Measurements from ENCODE around the gene FOXP2. TPM values are rescaled to one million over a fixed set of nuclear protein-coding genes. Genes with fewer than 3 reads are reported as not detected.

Gene FOXP2
- total and polyA plus RNA-seq, 2 of the 13 experiments (the other 11 are each of a cell fraction or from before 2014, with no cell fraction given), result 0.90 TPM; not detected in 1

DNA sequence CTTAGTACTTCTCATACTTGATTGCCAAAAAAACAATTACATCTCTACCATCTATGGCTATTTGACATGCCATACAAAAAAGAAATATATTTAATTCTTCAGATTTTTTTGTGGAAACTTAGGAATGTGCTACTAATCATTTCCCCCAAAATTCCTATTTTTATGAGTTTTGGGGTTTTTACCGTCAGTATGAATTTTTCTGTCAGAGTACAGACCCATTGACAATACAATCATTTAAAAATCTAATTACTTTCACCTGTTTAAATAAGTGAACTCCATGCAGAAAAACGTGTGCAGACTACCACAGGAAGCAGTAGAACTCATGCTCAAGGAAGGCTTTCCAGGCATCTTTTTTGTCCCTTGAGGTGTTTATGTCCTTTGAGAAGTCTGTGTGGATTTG is 48.8 kb upstream of the FOXP2 start:
- in situ Hi-C loops (cut with HindIII; ENCODE audit: extremely low pct_ligation_motif_present, low pct_unique_long_range_greater_than_20kb), result no loop called here
- CTCF ChIA-PET (ENCODE audit: low intra/inter-chr PET ratio, low total read pairs), result no interaction called here
- H3K27me3 ChIP-seq (ENCODE audit: control insufficient read depth in 1 of 2, insufficient read depth in 2 of 2, low read length in 2 of 2), result no peaks in the 10 kb centered on the region

More for the DNA sequence above, 48.8 kb upstream of the FOXP2 start:
- no peak for DNase-seq (ENCODE audit: low spot score)
- no TSS peak for BruUV-seq (replicated peaks)
- Histone ChIP-seq H3K79me2 (ENCODE audit: insufficient read depth, low read length) (no peaks in the 10 kb centered on the region), H3K4me1 (ENCODE audit: insufficient read depth, low read length) (no peaks in the 10 kb centered on the region), H3K9ac (ENCODE audit: insufficient read depth, low read depth, low read length) (no peak overlapping the region), H3K4me3 (replicated peaks in 1 of 3; ENCODE audit: insufficient read depth in 1 of 3, low read depth in 2 of 3, low read length in 3 of 3) (no peak overlapping the region), H3K4me2 (ENCODE audit: low read depth, low read length) (no peak overlapping the region), H3K27ac (ENCODE audit: extremely low read length, insufficient read depth, low read length) (no peak overlapping the region), H2AFZ (ENCODE audit: low read length) (no peak overlapping the region), H3K36me3 (replicated peaks in 1 of 2; ENCODE audit: control insufficient read depth in 1 of 2, insufficient read depth in 2 of 2, low read length in 2 of 2) (no peaks in the 10 kb centered on the region), H3K9me3 (ENCODE audit: low read length) (no peaks in the 10 kb centered on the region), H4K20me1 (ENCODE audit: insufficient read depth, low read length) (no peaks in the 10 kb centered on the region)
- no peak for ATAC-seq
- TF ChIP-seq STAG1 (CRISPR knock-in tag; IDR thresholded peaks at IDR 0.05), result no peak
- no peak for TF ChIP-seq SMAD9 (CRISPR knock-in tag; IDR thresholded peaks at IDR 0.05)
- no peak for TF ChIP-seq MBD4 (IDR thresholded peaks at IDR 0.05; ENCODE audit: borderline replicate concordance, low read length)
- TF ChIP-seq, protein P1, sequence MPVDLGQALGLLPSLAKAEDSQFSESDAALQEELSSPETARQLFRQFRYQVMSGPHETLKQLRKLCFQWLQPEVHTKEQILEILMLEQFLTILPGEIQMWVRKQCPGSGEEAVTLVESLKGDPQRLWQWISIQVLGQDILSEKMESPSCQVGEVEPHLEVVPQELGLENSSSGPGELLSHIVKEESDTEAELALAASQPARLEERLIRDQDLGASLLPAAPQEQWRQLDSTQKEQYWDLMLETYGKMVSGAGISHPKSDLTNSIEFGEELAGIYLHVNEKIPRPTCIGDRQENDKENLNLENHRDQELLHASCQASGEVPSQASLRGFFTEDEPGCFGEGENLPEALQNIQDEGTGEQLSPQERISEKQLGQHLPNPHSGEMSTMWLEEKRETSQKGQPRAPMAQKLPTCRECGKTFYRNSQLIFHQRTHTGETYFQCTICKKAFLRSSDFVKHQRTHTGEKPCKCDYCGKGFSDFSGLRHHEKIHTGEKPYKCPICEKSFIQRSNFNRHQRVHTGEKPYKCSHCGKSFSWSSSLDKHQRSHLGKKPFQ (CRISPR knock-in tag; IDR thresholded peaks at IDR 0.05; ENCODE audit: insufficient replicate concordance), result no peak
- TF ChIP-seq ZNF101 (CRISPR knock-in tag; IDR thresholded peaks at IDR 0.05; ENCODE audit: borderline replicate concordance, low read depth), result no peak
- no peak for TF ChIP-seq ZNF484 (CRISPR knock-in tag; IDR thresholded peaks at IDR 0.05; ENCODE audit: borderline replicate concordance, low read depth)
- no peak for TF ChIP-seq ZNF703 (CRISPR knock-in tag; IDR thresholded peaks at IDR 0.05; ENCODE audit: borderline replicate concordance)
- TF ChIP-seq KDM1A (CRISPR knock-in tag; IDR thresholded peaks at IDR 0.05), result no peak
- no peak for TF ChIP-seq NFYB (CRISPR knock-in tag; IDR thresholded peaks at IDR 0.05)
- TF ChIP-seq, protein P2, sequence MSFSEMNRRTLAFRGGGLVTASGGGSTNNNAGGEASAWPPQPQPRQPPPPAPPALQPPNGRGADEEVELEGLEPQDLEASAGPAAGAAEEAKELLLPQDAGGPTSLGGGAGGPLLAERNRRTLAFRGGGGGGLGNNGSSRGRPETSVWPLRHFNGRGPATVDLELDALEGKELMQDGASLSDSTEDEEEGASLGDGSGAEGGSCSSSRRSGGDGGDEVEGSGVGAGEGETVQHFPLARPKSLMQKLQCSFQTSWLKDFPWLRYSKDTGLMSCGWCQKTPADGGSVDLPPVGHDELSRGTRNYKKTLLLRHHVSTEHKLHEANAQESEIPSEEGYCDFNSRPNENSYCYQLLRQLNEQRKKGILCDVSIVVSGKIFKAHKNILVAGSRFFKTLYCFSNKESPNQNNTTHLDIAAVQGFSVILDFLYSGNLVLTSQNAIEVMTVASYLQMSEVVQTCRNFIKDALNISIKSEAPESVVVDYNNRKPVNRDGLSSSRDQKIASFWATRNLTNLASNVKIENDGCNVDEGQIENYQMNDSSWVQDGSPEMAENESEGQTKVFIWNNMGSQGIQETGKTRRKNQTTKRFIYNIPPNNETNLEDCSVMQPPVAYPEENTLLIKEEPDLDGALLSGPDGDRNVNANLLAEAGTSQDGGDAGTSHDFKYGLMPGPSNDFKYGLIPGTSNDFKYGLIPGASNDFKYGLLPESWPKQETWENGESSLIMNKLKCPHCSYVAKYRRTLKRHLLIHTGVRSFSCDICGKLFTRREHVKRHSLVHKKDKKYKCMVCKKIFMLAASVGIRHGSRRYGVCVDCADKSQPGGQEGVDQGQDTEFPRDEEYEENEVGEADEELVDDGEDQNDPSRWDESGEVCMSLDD (CRISPR knock-in tag; IDR thresholded peaks at IDR 0.05; ENCODE audit: borderline replicate concordance), result no peak
- TF ChIP-seq MAFF (IDR thresholded peaks at IDR 0.05; ENCODE audit: low read depth, low read length), result no peak
- TF ChIP-seq, protein P3, sequence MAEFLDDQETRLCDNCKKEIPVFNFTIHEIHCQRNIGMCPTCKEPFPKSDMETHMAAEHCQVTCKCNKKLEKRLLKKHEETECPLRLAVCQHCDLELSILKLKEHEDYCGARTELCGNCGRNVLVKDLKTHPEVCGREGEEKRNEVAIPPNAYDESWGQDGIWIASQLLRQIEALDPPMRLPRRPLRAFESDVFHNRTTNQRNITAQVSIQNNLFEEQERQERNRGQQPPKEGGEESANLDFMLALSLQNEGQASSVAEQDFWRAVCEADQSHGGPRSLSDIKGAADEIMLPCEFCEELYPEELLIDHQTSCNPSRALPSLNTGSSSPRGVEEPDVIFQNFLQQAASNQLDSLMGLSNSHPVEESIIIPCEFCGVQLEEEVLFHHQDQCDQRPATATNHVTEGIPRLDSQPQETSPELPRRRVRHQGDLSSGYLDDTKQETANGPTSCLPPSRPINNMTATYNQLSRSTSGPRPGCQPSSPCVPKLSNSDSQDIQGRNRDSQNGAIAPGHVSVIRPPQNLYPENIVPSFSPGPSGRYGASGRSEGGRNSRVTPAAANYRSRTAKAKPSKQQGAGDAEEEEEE (CRISPR knock-in tag; IDR thresholded peaks at IDR 0.05; ENCODE audit: borderline replicate concordance), result no peak
- no peak for TF ChIP-seq ELF1 (CRISPR knock-in tag; IDR thresholded peaks at IDR 0.05)
- no peak for TF ChIP-seq TP53 (CRISPR knock-in tag; conservative IDR thresholded peaks at IDR 0.05)
- no peak for TF ChIP-seq SMARCE1 (IDR thresholded peaks at IDR 0.05; ENCODE audit: borderline replicate concordance)
- no peak for TF ChIP-seq DPF2 (CRISPR knock-in tag; IDR thresholded peaks at IDR 0.05; ENCODE audit: borderline replicate concordance, low read depth)
- intact Hi-C loops (cut with micrococcal nuclease; ENCODE audit: unreplicated experiment), result no loop called here
- 23% methylated on average over 2 of the region's 2 CpGs for WGBS (ENCODE audit: low lambda C conversion rate)
- FAIRE-seq, result no peak
- POLR2A ChIA-PET, result no interaction called here
